ENCODE results near the gene KIAA0930. TPM values are rescaled to one million over a fixed set of nuclear protein-coding genes. Genes with fewer than 3 reads are reported as not detected.
"Not testable (repeated sequence)": the region's sequence is repeated elsewhere in the genome, so short reads cannot be mapped to it uniquely, and the experiment has no call there.

The KIAA0930 gene
- total RNA-seq, 1 donor from 2014 or later, result 42.5 TPM

DNA sequence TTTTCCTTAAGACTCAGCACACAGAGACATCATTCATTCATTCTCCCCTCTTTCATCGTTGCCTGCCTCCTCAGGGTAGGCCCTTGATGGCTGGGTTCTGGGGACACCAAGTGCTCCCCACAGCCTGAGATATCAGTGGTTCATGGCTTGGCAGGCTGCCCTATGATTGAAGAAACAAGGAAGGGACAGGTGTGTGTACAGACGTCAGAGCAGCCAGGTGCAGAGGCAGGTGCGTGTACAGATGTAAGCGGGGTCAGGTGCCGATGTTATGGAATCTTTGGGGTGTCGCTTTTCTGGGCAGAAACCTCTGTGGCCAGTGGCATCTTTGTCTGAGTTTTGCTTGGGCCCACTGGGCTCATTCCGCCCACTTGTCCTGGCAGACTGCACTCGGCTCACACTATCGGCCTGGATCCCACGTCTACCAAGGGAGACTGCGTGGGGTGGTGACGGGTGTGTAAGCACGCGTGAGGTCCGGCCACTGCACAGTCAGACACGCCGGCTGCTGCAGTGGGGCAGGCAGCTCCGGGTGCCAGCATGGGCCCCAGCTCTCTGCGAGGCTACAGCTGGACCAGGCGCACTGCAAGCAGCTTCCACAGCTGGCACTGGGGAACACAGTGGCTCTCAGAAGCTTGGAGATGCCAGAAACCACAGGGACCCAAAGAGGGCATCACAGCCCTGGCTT lies 20.9 kb upstream of the KIAA0930 start:
- H3K27ac ChIP-seq, result no peak overlapping the region
- no peak for TF ChIP-seq POLR2AphosphoS5 (IDR thresholded peaks at IDR 0.05; ENCODE audit: insufficient read depth in 1 of 2, low read depth in 1 of 2)
- TF ChIP-seq, protein P1, sequence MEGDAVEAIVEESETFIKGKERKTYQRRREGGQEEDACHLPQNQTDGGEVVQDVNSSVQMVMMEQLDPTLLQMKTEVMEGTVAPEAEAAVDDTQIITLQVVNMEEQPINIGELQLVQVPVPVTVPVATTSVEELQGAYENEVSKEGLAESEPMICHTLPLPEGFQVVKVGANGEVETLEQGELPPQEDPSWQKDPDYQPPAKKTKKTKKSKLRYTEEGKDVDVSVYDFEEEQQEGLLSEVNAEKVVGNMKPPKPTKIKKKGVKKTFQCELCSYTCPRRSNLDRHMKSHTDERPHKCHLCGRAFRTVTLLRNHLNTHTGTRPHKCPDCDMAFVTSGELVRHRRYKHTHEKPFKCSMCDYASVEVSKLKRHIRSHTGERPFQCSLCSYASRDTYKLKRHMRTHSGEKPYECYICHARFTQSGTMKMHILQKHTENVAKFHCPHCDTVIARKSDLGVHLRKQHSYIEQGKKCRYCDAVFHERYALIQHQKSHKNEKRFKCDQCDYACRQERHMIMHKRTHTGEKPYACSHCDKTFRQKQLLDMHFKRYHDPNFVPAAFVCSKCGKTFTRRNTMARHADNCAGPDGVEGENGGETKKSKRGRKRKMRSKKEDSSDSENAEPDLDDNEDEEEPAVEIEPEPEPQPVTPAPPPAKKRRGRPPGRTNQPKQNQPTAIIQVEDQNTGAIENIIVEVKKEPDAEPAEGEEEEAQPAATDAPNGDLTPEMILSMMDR (IDR thresholded peaks at IDR 0.05), result no peak
- no peak for TF ChIP-seq POLR2A (IDR thresholded peaks at IDR 0.05)
- no peak overlapping the region for H3K4me3 ChIP-seq
- H3K9me3 ChIP-seq, result no peaks in the 10 kb centered on the region
- H3K4me1 ChIP-seq, result peaks cover 12% of the 10 kb centered on the region
- H3K27me3 ChIP-seq, result no peaks in the 10 kb centered on the region
- intact Hi-C loops (cut with DNase I), result no loop called here
- no peak for DNase-seq (ENCODE audit: extremely low spot score in 2 of 2)
- H3K36me3 ChIP-seq, result no peaks in the 10 kb centered on the region

DNA sequence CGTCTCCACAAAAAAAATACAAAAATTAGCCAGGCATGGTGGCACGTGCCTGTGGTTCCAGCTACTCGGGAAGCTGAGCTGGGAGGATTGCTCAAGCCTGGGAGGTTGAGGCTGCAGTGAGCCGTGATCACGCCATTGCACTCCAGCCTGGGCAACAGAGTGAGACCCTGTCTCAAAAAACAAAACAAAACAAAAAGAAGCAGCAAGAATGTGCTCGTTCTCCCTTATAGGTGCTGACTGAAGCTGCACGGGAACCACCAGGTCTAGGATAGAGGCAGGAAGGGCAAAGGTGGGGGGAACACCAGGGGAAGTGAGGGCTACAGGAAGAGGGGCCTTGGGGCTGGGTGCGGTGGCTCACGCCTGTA lies 19.7 kb upstream of the KIAA0930 start:
- H3K4me3 ChIP-seq; H3K27me3 ChIP-seq; intact Hi-C loops (cut with DNase I); H3K27ac ChIP-seq; DNase-seq (ENCODE audit: extremely low spot score in 2 of 2); H3K9me3 ChIP-seq; H3K36me3 ChIP-seq: not testable (repeated sequence)
- H3K4me1 ChIP-seq, result peaks cover 12% of the 10 kb centered on the region

DNA sequence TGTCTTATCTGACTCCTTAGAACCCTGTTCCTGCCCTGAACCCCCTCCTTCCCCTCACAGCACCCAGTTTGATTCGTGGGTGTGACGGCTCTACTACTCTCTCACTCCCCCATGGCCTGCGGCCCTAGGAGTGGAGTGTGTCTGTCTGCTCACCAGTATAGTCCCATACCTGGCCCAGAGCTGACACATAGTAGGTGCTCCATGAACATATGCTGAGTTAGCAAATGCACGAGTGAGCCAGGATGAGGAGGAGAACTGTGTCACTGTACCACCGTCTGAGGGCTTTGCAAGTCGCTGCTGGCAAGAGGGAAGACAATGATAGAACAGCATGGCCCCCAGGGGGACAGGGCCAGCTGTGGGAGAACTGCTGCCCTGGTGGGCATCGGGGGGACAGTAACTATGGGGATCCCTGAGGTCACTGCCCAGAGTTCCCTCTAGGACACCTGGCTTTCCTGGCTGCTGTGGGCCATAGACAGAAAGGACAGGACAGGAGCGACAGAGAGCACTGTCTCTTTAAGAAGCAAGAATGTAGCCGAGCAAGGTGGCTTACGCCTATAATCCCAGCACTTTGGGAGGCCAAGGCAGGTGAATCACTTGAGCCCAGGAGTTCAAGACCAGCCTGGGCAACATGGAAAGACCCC lies 19.2 kb upstream of the KIAA0930 start:
- intact Hi-C loops (cut with DNase I), result no loop called here
- no peaks in the 10 kb centered on the region for H3K9me3 ChIP-seq
- TF ChIP-seq POLR2AphosphoS5 (IDR thresholded peaks at IDR 0.05; ENCODE audit: insufficient read depth in 1 of 2, low read depth in 1 of 2) (no peak), POLR2A (IDR thresholded peaks at IDR 0.05) (no peak)
- TF ChIP-seq, protein P1 (IDR thresholded peaks at IDR 0.05), result no peak
- no peaks in the 10 kb centered on the region for H3K36me3 ChIP-seq
- no peaks in the 10 kb centered on the region for H3K27me3 ChIP-seq
- no peak overlapping the region for H3K27ac ChIP-seq
- no peak for DNase-seq (ENCODE audit: extremely low spot score in 2 of 2)
- H3K4me1 ChIP-seq, result peaks cover 12% of the 10 kb centered on the region
- H3K4me3 ChIP-seq, result no peak overlapping the region

DNA sequence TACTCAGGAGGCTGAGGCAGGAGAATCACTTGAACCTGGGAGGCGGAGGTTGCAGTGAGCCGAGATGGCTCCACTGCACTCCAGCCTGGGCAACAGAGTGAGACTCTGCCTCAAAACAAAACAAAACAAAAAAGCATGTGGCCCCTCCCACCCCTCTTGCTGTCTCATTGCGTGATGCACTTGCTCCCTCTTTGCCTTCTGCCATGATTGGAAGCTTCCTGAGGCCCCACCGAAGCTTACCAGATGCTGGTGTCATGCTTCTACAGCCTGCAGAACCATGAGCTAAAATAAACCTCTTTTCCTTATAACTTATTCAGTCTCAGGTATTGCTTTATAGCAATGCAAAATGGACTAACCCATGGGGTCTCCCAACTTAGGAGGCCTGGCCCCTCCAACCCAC lies 17.2 kb upstream of the KIAA0930 start:
- H3K36me3 ChIP-seq; H3K27me3 ChIP-seq; DNase-seq (ENCODE audit: extremely low spot score in 2 of 2); H3K4me3 ChIP-seq; H3K4me1 ChIP-seq; intact Hi-C loops (cut with DNase I); H3K27ac ChIP-seq; H3K9me3 ChIP-seq: not testable (repeated sequence)

DNA sequence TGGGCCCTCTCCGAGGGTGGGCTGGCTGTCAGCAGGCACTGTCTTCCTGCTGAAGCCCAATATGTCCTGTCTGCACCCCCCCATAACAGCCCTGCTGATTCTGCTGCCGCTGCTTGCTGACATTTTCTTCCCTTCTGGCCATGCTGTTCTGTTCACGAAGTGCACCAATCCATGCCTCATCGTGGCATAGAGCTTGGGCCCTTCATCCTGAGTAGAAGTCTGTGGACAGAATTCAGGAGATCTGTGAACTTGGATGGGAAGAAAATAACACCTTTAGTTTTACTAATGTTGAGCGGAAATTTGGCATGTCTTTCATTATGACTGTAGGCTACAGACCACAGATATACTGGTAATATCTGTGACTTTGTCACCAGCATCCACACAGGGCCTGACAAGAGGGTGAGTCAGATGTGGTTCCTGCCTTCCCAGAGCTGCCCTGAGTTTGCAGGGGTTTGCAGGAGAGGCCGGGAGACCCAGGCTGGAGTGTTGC lies 14.1 kb upstream of the KIAA0930 start:
- H3K27me3 ChIP-seq, result no peaks in the 10 kb centered on the region
- no peaks in the 10 kb centered on the region for H3K36me3 ChIP-seq
- no peak overlapping the region for H3K4me3 ChIP-seq
- no peaks in the 10 kb centered on the region for H3K4me1 ChIP-seq
- H3K9me3 ChIP-seq, result no peaks in the 10 kb centered on the region
- intact Hi-C loops (cut with DNase I), result no loop called here
- TF ChIP-seq, protein P1 (IDR thresholded peaks at IDR 0.05), result no peak
- TF ChIP-seq POLR2A (IDR thresholded peaks at IDR 0.05), result no peak
- TF ChIP-seq POLR2AphosphoS5 (IDR thresholded peaks at IDR 0.05; ENCODE audit: insufficient read depth in 1 of 2, low read depth in 1 of 2), result no peak
- no peak for DNase-seq (ENCODE audit: extremely low spot score in 2 of 2)
- H3K27ac ChIP-seq, result no peak overlapping the region

DNA sequence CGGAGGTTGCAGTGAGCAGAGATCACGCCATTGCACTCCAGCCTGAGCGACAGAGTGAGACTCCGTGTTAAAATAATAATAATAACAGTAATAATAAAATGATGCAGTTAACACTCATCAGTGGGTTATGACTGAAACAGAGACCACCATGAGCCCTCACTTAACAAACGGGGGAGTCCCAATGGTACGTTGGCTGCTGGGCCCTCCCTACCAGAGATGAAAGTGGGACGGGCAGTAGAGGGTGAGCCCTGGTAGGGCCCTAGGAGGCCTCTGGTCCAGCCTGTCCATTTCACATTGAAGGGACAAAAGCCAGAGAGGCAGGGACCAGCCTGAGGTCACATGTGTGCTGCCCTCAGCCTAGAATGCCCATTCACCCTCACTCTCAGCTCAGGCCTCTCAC lies 13.7 kb upstream of the KIAA0930 start:
- Histone ChIP-seq H3K4me3 (no peak overlapping the region), H3K27ac (no peak overlapping the region), H3K27me3 (no peaks in the 10 kb centered on the region), H3K4me1 (no peaks in the 10 kb centered on the region), H3K36me3 (no peaks in the 10 kb centered on the region), H3K9me3 (no peaks in the 10 kb centered on the region)
- intact Hi-C loops (cut with DNase I), result no loop called here
- TF ChIP-seq POLR2AphosphoS5 (IDR thresholded peaks at IDR 0.05; ENCODE audit: insufficient read depth in 1 of 2, low read depth in 1 of 2) (no peak), POLR2A (IDR thresholded peaks at IDR 0.05) (no peak)
- TF ChIP-seq, protein P1 (IDR thresholded peaks at IDR 0.05), result no peak
- DNase-seq (ENCODE audit: extremely low spot score in 2 of 2), result no peak
